ENCODE data around the gene CKS1B.

- no peak for TF ChIP-seq POLR2A (IDR thresholded peaks at IDR 0.05)
- no peak for TF ChIP-seq EP300 (IDR thresholded peaks at IDR 0.05)
- TF ChIP-seq CTCF (IDR thresholded peaks at IDR 0.05): no peak
- TF ChIP-seq POLR2AphosphoS5 (IDR thresholded peaks at IDR 0.05): no peak
These were observed 28.8 kb downstream of the CKS1B start for GRCh38 chr1:155003227-155003765.
